HG03460 (cell line): ENCODE results near the gene ACTL6A.
A peak's percentile ranks its signal among the peaks of the same experiment; 100 is the strongest.
"Not testable (repeated sequence)": the region's sequence is repeated elsewhere in the genome, so short reads cannot be mapped to it uniquely, and the experiment has no call there.

Experiments
- ATAC-seq: cut with Tn5 transposase; IDR thresholded peaks from one replicate; pipeline ENCODE4 v1.9.1; 2021; ENCODE audit not compliant: unreplicated experiment

Gene ACTL6A

GRCh38 chr3:179562591-179563270 lies at the start of gene ACTL6A:
Gene ACTL6A (plus strand): TSS chr3:179562926. CDS start chr3:179563093, 167 bp downstream.
- peak; percentile 92 for ATAC-seq

- no peak for ATAC-seq
Observed at GRCh38 chr3:179513862-179514261, 48.9 kb upstream of the ACTL6A start.

GRCh38 chr3:179516461-179517251 lies 46.1 kb upstream of the ACTL6A start:
- not testable (repeated sequence) for ATAC-seq

- no peak for ATAC-seq
Observed at GRCh38 chr3:179526482-179526881, 36.2 kb upstream of the ACTL6A start.

- no peak for ATAC-seq
Observed at GRCh38 chr3:179526989-179527391, 35.7 kb upstream of the ACTL6A start.

GRCh38 chr3:179528772-179529171 lies 34.0 kb upstream of the ACTL6A start:
- no peak for ATAC-seq

- ATAC-seq = no peak
Observed at GRCh38 chr3:179531576-179531975, 31.1 kb upstream of the ACTL6A start.

- no peak for ATAC-seq
Observed at GRCh38 chr3:179533274-179533673, 29.5 kb upstream of the ACTL6A start.

GRCh38 chr3:179536256-179536655 lies 26.5 kb upstream of the ACTL6A start:
- no peak for ATAC-seq

GRCh38 chr3:179541094-179541493 lies 21.6 kb upstream of the ACTL6A start:
- ATAC-seq = no peak

GRCh38 chr3:179541596-179541995 lies 21.1 kb upstream of the ACTL6A start:
- no peak for ATAC-seq

GRCh38 chr3:179542375-179542774 lies 20.4 kb upstream of the ACTL6A start:
- no peak for ATAC-seq

- ATAC-seq = no peak
Observed at GRCh38 chr3:179544981-179545645, 17.6 kb upstream of the ACTL6A start.

- no peak for ATAC-seq
Observed at GRCh38 chr3:179546814-179547241, 15.9 kb upstream of the ACTL6A start.

GRCh38 chr3:179551349-179552105 lies 11.2 kb upstream of the ACTL6A start:
- ATAC-seq = no peak

GRCh38 chr3:179558742-179559364 lies 3.9 kb upstream of the ACTL6A start:
- ATAC-seq = no peak

GRCh38 chr3:179560791-179561190 lies 1.9 kb upstream of the ACTL6A start:
- ATAC-seq = no peak

GRCh38 chr3:179563271-179563783 lies 601 bp downstream of the ACTL6A start:
- ATAC-seq = peak; percentile 46

- no peak for ATAC-seq
Observed at GRCh38 chr3:179565496-179565895, 2.8 kb downstream of the ACTL6A start.

- ATAC-seq = no peak
Observed at GRCh38 chr3:179580992-179581391, 18.3 kb downstream of the ACTL6A start.
